HK-2 (cell line): ENCODE data around the gene PCNT.
"Not testable (repeated sequence)": the region's sequence is repeated elsewhere in the genome, so short reads cannot be mapped to it uniquely, and the experiment has no call there.

Experiments
- DNase-seq: peaks from one replicate; pipeline ENCODE4 v3.0.0-alpha.2; 2018; ENCODE audit not compliant: unreplicated experiment

The PCNT gene

GRCh38 chr21:46403234-46403811 is 79.4 kb downstream of the PCNT start:
- DNase-seq: not testable (repeated sequence)

GRCh38 chr21:46404306-46404705 is 80.3 kb downstream of the PCNT start:
- DNase-seq: no peak

GRCh38 chr21:46406001-46406400 is 82.0 kb downstream of the PCNT start:
- no peak for DNase-seq

- no peak for DNase-seq
These were observed 85.9 kb downstream of the PCNT start for GRCh38 chr21:46409641-46410406.

- no peak for DNase-seq
These were observed 86.6 kb downstream of the PCNT start for GRCh38 chr21:46410516-46410915.

GRCh38 chr21:46411236-46411635 is 87.3 kb downstream of the PCNT start:
- DNase-seq: no peak

GRCh38 chr21:46411691-46412090 is 87.7 kb downstream of the PCNT start:
- DNase-seq: no peak

GRCh38 chr21:46412521-46413364 is 88.8 kb downstream of the PCNT start:
- DNase-seq: no peak

GRCh38 chr21:46413365-46413696 is 89.4 kb downstream of the PCNT start:
- no peak for DNase-seq

GRCh38 chr21:46414965-46415275 is 91.0 kb downstream of the PCNT start:
- no peak for DNase-seq

GRCh38 chr21:46416551-46416950 is 92.6 kb downstream of the PCNT start:
- no peak for DNase-seq

GRCh38 chr21:46418265-46418946 is 94.5 kb downstream of the PCNT start:
- no peak for DNase-seq

- no peak for DNase-seq
These were observed 96.6 kb downstream of the PCNT start for GRCh38 chr21:46420241-46421190.

GRCh38 chr21:46421191-46421750 is 97.3 kb downstream of the PCNT start:
- DNase-seq: no peak

GRCh38 chr21:46421756-46422555 is 98.0 kb downstream of the PCNT start:
- no peak for DNase-seq

GRCh38 chr21:46422636-46423241 is 98.8 kb downstream of the PCNT start:
- DNase-seq: no peak

- DNase-seq: no peak
These were observed 99.6 kb downstream of the PCNT start for GRCh38 chr21:46423546-46424038.

GRCh38 chr21:46424039-46424591 is 100.2 kb downstream of the PCNT start:
- no peak for DNase-seq

- no peak for DNase-seq
These were observed 100.7 kb downstream of the PCNT start for GRCh38 chr21:46424621-46425020.
